Testis (tissue), 2 donors: ENCODE measurements around the gene CDIPT.

ENCODE experiments used
- CTCF ChIP-seq, 3 experiments: fragments of 450-650 bp in 2 of 3; fragments of 200-600 bp in 1 of 3; sonication (generic) in 1 of 3; IDR thresholded peaks; one replicate each; pipeline ENCODE4 v1.5.1; 2016 to 2019; ENCODE audit warnings: antibody characterized with exemption in 3 of 3, mild to moderate bottlenecking in 2 of 3, moderate library complexity in 1 of 3
- POLR2A ChIP-seq: fragments of 450-650 bp; IDR thresholded peaks from one replicate; pipeline ENCODE4 v1.6.1; 2017; ENCODE audit warnings: antibody characterized with exemption, mild to moderate bottlenecking, moderate library complexity

- TF ChIP-seq CTCF (IDR thresholded peaks at IDR 0.05): no peak
- TF ChIP-seq POLR2A: no peak
These were observed 38.0 kb upstream of the CDIPT start for GRCh38 chr16:29900888-29901606.
